Measurements from ENCODE around the gene HPS4.

Gene HPS4

GRCh38 chr22:26417406-26417805 is 66.2 kb downstream of the HPS4 start:
- DNase-seq: no peak
- Histone ChIP-seq H3K27me3 (replicated peaks in 2 of 5; ENCODE audit: control insufficient read depth in 4 of 5, insufficient read depth in 5 of 5, low read length in 4 of 5) (peaks cover 0 to 4% (median 0%) of the 10 kb centered on the region in 5 experiments), H3K27ac (ENCODE audit: insufficient read depth in 1 of 2, low read depth in 1 of 2, low read length in 2 of 2, poor library complexity in 1 of 2, severe bottlenecking in 2 of 2) (no peak overlapping the region), H3K9me3 (ENCODE audit: control extremely low read depth in 1 of 5, control insufficient read depth in 4 of 5, insufficient read depth in 2 of 5, low read depth in 1 of 5, low read length in 4 of 5) (no peaks in the 10 kb centered on the region), H3K4me3 (ENCODE audit: control insufficient read depth in 1 of 7, extremely low read depth in 1 of 7, insufficient read depth in 4 of 7, low read depth in 2 of 7, low read length in 6 of 7) (no peak overlapping the region), H3K36me3 (ENCODE audit: control insufficient read depth in 4 of 4, insufficient read depth in 4 of 4, low read length in 3 of 4) (no peaks in the 10 kb centered on the region), H3K4me1 (ENCODE audit: control extremely low read depth in 1 of 4, control insufficient read depth in 4 of 4, insufficient read depth in 4 of 4, low read length in 3 of 4) (no peaks in the 10 kb centered on the region)
- CTCF ChIA-PET: interaction anchor here (1.8 kb wide), 1 partner anchor 12 kb away, joined by 8 read pairs; no protein-coding TSS in a partner anchor
- 100% methylated on average over 2 of the region's 3 CpGs for WGBS (ENCODE audit: insufficient coverage)
- POLR2A ChIA-PET: no interaction called here

DNA sequence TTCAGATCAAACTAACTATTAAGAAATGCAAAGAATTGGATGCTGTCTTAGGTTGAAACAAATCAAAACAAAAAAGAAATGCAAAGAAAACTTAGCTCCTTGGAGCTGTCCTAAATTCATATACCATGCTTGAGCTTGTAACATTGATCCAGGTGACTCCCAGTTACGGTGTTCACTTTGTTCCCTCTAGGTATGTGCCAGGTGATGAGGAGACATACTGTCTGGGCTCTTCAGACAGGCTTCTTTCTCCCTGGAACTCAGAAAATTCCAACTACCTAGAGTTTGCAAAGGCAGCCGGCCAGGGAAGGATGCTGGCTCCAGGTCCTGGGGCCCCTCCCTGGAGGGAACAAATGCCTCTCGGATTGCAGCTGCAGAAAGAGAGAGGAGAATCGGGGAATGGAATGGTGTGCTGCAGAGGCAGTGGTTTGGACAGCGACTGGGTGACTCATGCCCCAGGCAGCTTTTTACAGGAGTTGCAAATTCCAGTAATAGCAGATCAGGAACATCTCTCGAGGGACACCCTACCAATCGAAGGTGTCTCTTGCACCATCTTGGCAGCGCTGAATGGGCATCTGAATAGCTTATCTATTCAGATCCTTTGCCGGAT is 66.8 kb downstream of the HPS4 start:
- DNase-seq: no peak
- Histone ChIP-seq H3K4me1 (ENCODE audit: control extremely low read depth in 1 of 4, control insufficient read depth in 4 of 4, insufficient read depth in 4 of 4, low read length in 3 of 4) (no peaks in the 10 kb centered on the region), H3K4me3 (ENCODE audit: control insufficient read depth in 1 of 7, extremely low read depth in 1 of 7, insufficient read depth in 4 of 7, low read depth in 2 of 7, low read length in 6 of 7) (no peak overlapping the region), H3K36me3 (ENCODE audit: control insufficient read depth in 4 of 4, insufficient read depth in 4 of 4, low read length in 3 of 4) (no peaks in the 10 kb centered on the region), H3K27ac (ENCODE audit: insufficient read depth in 1 of 2, low read depth in 1 of 2, low read length in 2 of 2, poor library complexity in 1 of 2, severe bottlenecking in 2 of 2) (no peak overlapping the region), H3K27me3 (replicated peaks in 2 of 5; ENCODE audit: control insufficient read depth in 4 of 5, insufficient read depth in 5 of 5, low read length in 4 of 5) (peaks cover 0 to 4% (median 0%) of the 10 kb centered on the region in 5 experiments), H3K9me3 (ENCODE audit: control extremely low read depth in 1 of 5, control insufficient read depth in 4 of 5, insufficient read depth in 2 of 5, low read depth in 1 of 5, low read length in 4 of 5) (no peaks in the 10 kb centered on the region)
- 85% methylated on average over 8 of the region's 9 CpGs for WGBS (ENCODE audit: insufficient coverage)
- POLR2A ChIA-PET: interaction anchor here (0.6 kb wide), 1 partner anchor 975 kb away, joined by 4 read pairs; no protein-coding TSS in a partner anchor
- CTCF ChIA-PET: interaction anchor here (1.5 to 1.8 kb wide), 2 partner anchors 11 to 46 kb away, joined by 3 to 8 read pairs; no protein-coding TSS in a partner anchor

- WGBS (ENCODE audit: insufficient coverage): 92% methylated on average over 2 of the region's 4 CpGs
- DNase-seq: no peak
- H3K27ac ChIP-seq (ENCODE audit: insufficient read depth in 1 of 2, low read depth in 1 of 2, low read length in 2 of 2, poor library complexity in 1 of 2, severe bottlenecking in 2 of 2): no peak overlapping the region
- ChIA-PET POLR2A (interaction anchor here (0.6 kb wide), 1 partner anchor 974 kb away, joined by 4 read pairs; no protein-coding TSS in a partner anchor), CTCF (interaction anchor here (0.5 to 2.1 kb wide), 4 partner anchors 8 to 101 kb away, joined by 3 to 8 read pairs (median 5); no protein-coding TSS in a partner anchor)
- no peaks in the 10 kb centered on the region for H3K4me1 ChIP-seq (ENCODE audit: control extremely low read depth in 1 of 4, control insufficient read depth in 4 of 4, insufficient read depth in 4 of 4, low read length in 3 of 4)
- peaks cover 0 to 4% (median 0%) of the 10 kb centered on the region in 5 experiments for H3K27me3 ChIP-seq (replicated peaks in 2 of 5; ENCODE audit: control insufficient read depth in 4 of 5, insufficient read depth in 5 of 5, low read length in 4 of 5)
- peaks cover 0 to 1% (median 0%) of the 10 kb centered on the region in 5 experiments for H3K9me3 ChIP-seq (ENCODE audit: control extremely low read depth in 1 of 5, control insufficient read depth in 4 of 5, insufficient read depth in 2 of 5, low read depth in 1 of 5, low read length in 4 of 5)
- H3K4me3 ChIP-seq (ENCODE audit: control insufficient read depth in 1 of 7, extremely low read depth in 1 of 7, insufficient read depth in 4 of 7, low read depth in 2 of 7, low read length in 6 of 7): no peak overlapping the region
- H3K36me3 ChIP-seq (ENCODE audit: control insufficient read depth in 4 of 4, insufficient read depth in 4 of 4, low read length in 3 of 4): no peaks in the 10 kb centered on the region
These were observed 67.3 kb downstream of the HPS4 start for GRCh38 chr22:26416256-26416655.

- H3K9me3 ChIP-seq (ENCODE audit: control extremely low read depth in 1 of 5, control insufficient read depth in 4 of 5, insufficient read depth in 2 of 5, low read depth in 1 of 5, low read length in 4 of 5): peaks cover 0 to 1% (median 0%) of the 10 kb centered on the region in 5 experiments
- H3K27me3 ChIP-seq (replicated peaks in 2 of 5; ENCODE audit: control insufficient read depth in 4 of 5, insufficient read depth in 5 of 5, low read length in 4 of 5): peaks cover 0 to 4% (median 2%) of the 10 kb centered on the region in 5 experiments
- H3K36me3 ChIP-seq (ENCODE audit: control insufficient read depth in 4 of 4, insufficient read depth in 4 of 4, low read length in 3 of 4): no peaks in the 10 kb centered on the region
- 100% methylated on average over 3 of the region's 4 CpGs for WGBS (ENCODE audit: insufficient coverage)
- CTCF ChIA-PET: interaction anchor here (1.5 to 2.1 kb wide), 2 partner anchors 10 to 23 kb away, joined by 3 to 7 read pairs; no protein-coding TSS in a partner anchor
- no peak for DNase-seq
- H3K4me1 ChIP-seq (ENCODE audit: control extremely low read depth in 1 of 4, control insufficient read depth in 4 of 4, insufficient read depth in 4 of 4, low read length in 3 of 4): peaks cover 0 to 10% (median 0%) of the 10 kb centered on the region in 4 experiments
- no peak overlapping the region for H3K27ac ChIP-seq (ENCODE audit: insufficient read depth in 1 of 2, low read depth in 1 of 2, low read length in 2 of 2, poor library complexity in 1 of 2, severe bottlenecking in 2 of 2)
- POLR2A ChIA-PET: no interaction called here
- H3K4me3 ChIP-seq (ENCODE audit: control insufficient read depth in 1 of 7, extremely low read depth in 1 of 7, insufficient read depth in 4 of 7, low read depth in 2 of 7, low read length in 6 of 7): no peak overlapping the region
These were observed 69.2 kb downstream of the HPS4 start for GRCh38 chr22:26414347-26414746.

GRCh38 chr22:26410386-26410785 is 73.2 kb downstream of the HPS4 start:
- Histone ChIP-seq H3K36me3 (ENCODE audit: control insufficient read depth in 4 of 4, insufficient read depth in 4 of 4, low read length in 3 of 4) (no peaks in the 10 kb centered on the region), H3K27me3 (replicated peaks in 2 of 5; ENCODE audit: control insufficient read depth in 4 of 5, insufficient read depth in 5 of 5, low read length in 4 of 5) (peaks cover 0 to 4% (median 2%) of the 10 kb centered on the region in 5 experiments), H3K4me3 (ENCODE audit: control insufficient read depth in 1 of 7, extremely low read depth in 1 of 7, insufficient read depth in 4 of 7, low read depth in 2 of 7, low read length in 6 of 7) (no peak overlapping the region), H3K4me1 (ENCODE audit: control extremely low read depth in 1 of 4, control insufficient read depth in 4 of 4, insufficient read depth in 4 of 4, low read length in 3 of 4) (peaks cover 0 to 15% (median 5%) of the 10 kb centered on the region in 4 experiments), H3K9me3 (ENCODE audit: control extremely low read depth in 1 of 5, control insufficient read depth in 4 of 5, insufficient read depth in 2 of 5, low read depth in 1 of 5, low read length in 4 of 5) (peaks cover 0 to 1% (median 0%) of the 10 kb centered on the region in 5 experiments), H3K27ac (ENCODE audit: insufficient read depth in 1 of 2, low read depth in 1 of 2, low read length in 2 of 2, poor library complexity in 1 of 2, severe bottlenecking in 2 of 2) (no peak overlapping the region)
- DNase-seq: no peak
- ChIA-PET CTCF (interaction anchor here (1.0 to 2.1 kb wide), 4 partner anchors 10 to 51 kb away, joined by 3 to 6 read pairs (median 4); no protein-coding TSS in a partner anchor), POLR2A (interaction anchor here (0.5 kb wide), 1 partner anchor 28 kb away, joined by 3 read pairs; no protein-coding TSS in a partner anchor)
- 100% methylated on average over 1 of the region's 5 CpGs for WGBS (ENCODE audit: insufficient coverage)

- peak in 2 of 3 donors; percentile 62 to 70 for DNase-seq
- CTCF ChIA-PET: interaction anchor here (1.0 to 2.1 kb wide), 4 partner anchors 9 to 46 kb away, joined by 3 to 5 read pairs (median 4); no protein-coding TSS in a partner anchor
These were observed 73.8 kb downstream of the HPS4 start for GRCh38 chr22:26409719-26410335.

More at GRCh38 chr22:26409719-26410335, 73.8 kb downstream of the HPS4 start:
- Histone ChIP-seq H3K4me1 (ENCODE audit: control extremely low read depth in 1 of 4, control insufficient read depth in 4 of 4, insufficient read depth in 4 of 4, low read length in 3 of 4) (peaks cover 0 to 20% (median 10%) of the 10 kb centered on the region in 4 experiments), H3K36me3 (ENCODE audit: control insufficient read depth in 4 of 4, insufficient read depth in 4 of 4, low read length in 3 of 4) (no peaks in the 10 kb centered on the region), H3K4me3 (ENCODE audit: control insufficient read depth in 1 of 7, extremely low read depth in 1 of 7, insufficient read depth in 4 of 7, low read depth in 2 of 7, low read length in 6 of 7) (no peak overlapping the region), H3K27ac (ENCODE audit: insufficient read depth in 1 of 2, low read depth in 1 of 2, low read length in 2 of 2, poor library complexity in 1 of 2, severe bottlenecking in 2 of 2) (no peak overlapping the region), H3K27me3 (replicated peaks in 2 of 5; ENCODE audit: control insufficient read depth in 4 of 5, insufficient read depth in 5 of 5, low read length in 4 of 5) (peaks cover 0 to 4% (median 2%) of the 10 kb centered on the region in 5 experiments), H3K9me3 (ENCODE audit: control extremely low read depth in 1 of 5, control insufficient read depth in 4 of 5, insufficient read depth in 2 of 5, low read depth in 1 of 5, low read length in 4 of 5) (peaks cover 0 to 1% (median 0%) of the 10 kb centered on the region in 5 experiments)
- POLR2A ChIA-PET: no interaction called here
- WGBS (ENCODE audit: insufficient coverage): 56% methylated on average over 3 of the region's 5 CpGs

Data from common myeloid progenitor, CD34-positive (primary cell).